ENCODE results near the gene BEX1. TPM values are rescaled to one million over a fixed set of nuclear protein-coding genes. Genes with fewer than 3 reads are reported as not detected.
"Not testable (repeated sequence)": the region's sequence is repeated elsewhere in the genome, so short reads cannot be mapped to it uniquely, and the experiment has no call there.

BEX1 gene
- 1.3 and 1.7 TPM in 2 replicates for total RNA-seq
- not detected for polyA plus RNA-seq (2012)

- DNase-seq (ENCODE audit: low read depth), result peak; percentile 3
Measured at GRCh38 chrX:103063918-103064434, at the start of gene BEX1. TSS of gene BEX1 (minus strand) at chrX:103064171. CDS start at chrX:103063274, 897 bp downstream.

GRCh38 chrX:103109497-103109896 is 45.5 kb upstream of the BEX1 start:
- DNase-seq (ENCODE audit: low read depth), result not testable (repeated sequence)

GRCh38 chrX:103107836-103108235 is 43.9 kb upstream of the BEX1 start:
- DNase-seq (ENCODE audit: low read depth), result no peak

GRCh38 chrX:103107227-103107737 is 43.3 kb upstream of the BEX1 start:
- not testable (repeated sequence) for DNase-seq (ENCODE audit: low read depth)

- not testable (repeated sequence) for DNase-seq (ENCODE audit: low read depth)
Measured at GRCh38 chrX:103104370-103104769, 40.4 kb upstream of the BEX1 start.

- DNase-seq (ENCODE audit: low read depth), result not testable (repeated sequence)
Measured at GRCh38 chrX:103103866-103104265, 39.9 kb upstream of the BEX1 start.

- DNase-seq (ENCODE audit: low read depth), result no peak
Measured at GRCh38 chrX:103101299-103102042, 37.5 kb upstream of the BEX1 start.

GRCh38 chrX:103100484-103100883 is 36.5 kb upstream of the BEX1 start:
- DNase-seq (ENCODE audit: low read depth), result no peak

GRCh38 chrX:103099691-103100090 is 35.7 kb upstream of the BEX1 start:
- DNase-seq (ENCODE audit: low read depth), result no peak

- DNase-seq (ENCODE audit: low read depth), result no peak
Measured at GRCh38 chrX:103098488-103098887, 34.5 kb upstream of the BEX1 start.

- DNase-seq (ENCODE audit: low read depth), result no peak
Measured at GRCh38 chrX:103092942-103093341, 29.0 kb upstream of the BEX1 start, which contains the start of gene NXF3. TSS of gene NXF3 (minus strand) at chrX:103093143. CDS start at chrX:103093023, 120 bp downstream.

- DNase-seq (ENCODE audit: low read depth), result no peak
Measured at GRCh38 chrX:103081051-103081450, 17.1 kb upstream of the BEX1 start.

- DNase-seq (ENCODE audit: low read depth), result no peak
Measured at GRCh38 chrX:103073467-103073866, 9.5 kb upstream of the BEX1 start.

GRCh38 chrX:103066606-103067005 is 2.6 kb upstream of the BEX1 start:
- DNase-seq (ENCODE audit: low read depth), result no peak

- peak; percentile 46 for DNase-seq (ENCODE audit: low read depth)
Measured at GRCh38 chrX:103063191-103063845, 653 bp downstream of the BEX1 start.

- no peak for DNase-seq (ENCODE audit: low read depth)
Measured at GRCh38 chrX:103061486-103061885, 2.5 kb downstream of the BEX1 start.

GRCh38 chrX:103056902-103057301 is 7.1 kb downstream of the BEX1 start:
- DNase-seq (ENCODE audit: low read depth), result no peak

GRCh38 chrX:103052625-103053024 is 11.3 kb downstream of the BEX1 start:
- DNase-seq (ENCODE audit: low read depth), result no peak

- DNase-seq (ENCODE audit: low read depth), result no peak
Measured at GRCh38 chrX:103051260-103051789, 12.6 kb downstream of the BEX1 start.

GRCh38 chrX:103033371-103033770 is 30.6 kb downstream of the BEX1 start:
- DNase-seq (ENCODE audit: low read depth), result not testable (repeated sequence)

GRCh38 chrX:103017542-103017941 is 46.4 kb downstream of the BEX1 start:
- peak; percentile 2 for DNase-seq (ENCODE audit: low read depth)

GRCh38 chrX:103012945-103013344 is 51.0 kb downstream of the BEX1 start:
- no peak for DNase-seq (ENCODE audit: low read depth)

Data from myocyte (in vitro differentiated cells).